Activated T-helper 2 cell treated with anti-CD3 and anti-CD28 coated beads, Interferon-gamma antibody, Interleukin-2, Interleukin-4, amounts not matched to agents 10 μg/mL and 5 μg/mL and 100 μg/mL, durations not matched to agents 14 hours and 24 hours and 36 hours (primary cell): ENCODE data around the gene PITHD1. TPM values are rescaled to one million over a fixed set of nuclear protein-coding genes. Genes with fewer than 3 reads are reported as not detected.
A peak's percentile ranks its signal among the peaks of the same experiment; 100 is the strongest.
"Not testable (repeated sequence)": the region's sequence is repeated elsewhere in the genome, so short reads cannot be mapped to it uniquely, and the experiment has no call there.

Experiments
- DNase-seq: peaks from one replicate; pipeline ENCODE4 v3.0.0; 2021; ENCODE audit warnings: low spot score
- H3K27ac Mint-ChIP-seq: one replicate; pipeline ENCODE4 v1.8.0; 2021; ENCODE audit warnings: mixed read lengths
- H3K27me3 Mint-ChIP-seq: one replicate; pipeline ENCODE4 v1.8.0; 2021; ENCODE audit warnings: low read depth, mixed read lengths
- H3K36me3 Mint-ChIP-seq: one replicate; pipeline ENCODE4 v1.8.0; 2021; ENCODE audit warnings: low read depth, mixed read lengths
- H3K4me1 Mint-ChIP-seq: one replicate; pipeline ENCODE4 v1.8.0; 2021; ENCODE audit warnings: low read depth, mixed read lengths
- H3K4me3 Mint-ChIP-seq: one replicate; pipeline ENCODE4 v1.8.0; 2021; ENCODE audit warnings: low read depth, mild to moderate bottlenecking, moderate library complexity, mixed read lengths
- H3K9me3 Mint-ChIP-seq: one replicate; pipeline ENCODE4 v1.8.0; 2021; ENCODE audit warnings: mixed read lengths
- intact Hi-C: fragments of 100-400 bp; cut with micrococcal nuclease; formaldehyde crosslinking; loops from one replicate; pipeline ENCODE4 v1.15.1; 2023
- total RNA-seq: library from RNA; stranded (reverse); gene quantifications from 2 replicates; pipeline ENCODE4 v1.2.3, GENCODE V29; 2022

PITHD1 gene, protein sequence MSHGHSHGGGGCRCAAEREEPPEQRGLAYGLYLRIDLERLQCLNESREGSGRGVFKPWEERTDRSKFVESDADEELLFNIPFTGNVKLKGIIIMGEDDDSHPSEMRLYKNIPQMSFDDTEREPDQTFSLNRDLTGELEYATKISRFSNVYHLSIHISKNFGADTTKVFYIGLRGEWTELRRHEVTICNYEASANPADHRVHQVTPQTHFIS
- total RNA-seq: 71.4 and 72.7 TPM in 2 replicates

- Mint-ChIP-seq H3K4me3 (peak within 1 kb of the TSS; percentile 92), H3K9me3 (no peaks in the 10 kb centered on the region), H3K27me3 (no peaks in the 10 kb centered on the region), H3K36me3 (peaks cover 22% of the 10 kb centered on the region), H3K27ac (peak within 1 kb of the TSS; percentile 94), H3K4me1 (peaks cover 31% of the 10 kb centered on the region)
- intact Hi-C loops: loop anchor here (1.0 kb wide), 1 partner anchor 22 kb away; the partner anchor contains the start of gene GALE
- peak; percentile 83 for DNase-seq
Measured at GRCh38 chr1:23777979-23778814, at the start of gene PITHD1. PITHD1 (plus strand) TSS chr1:23778418; CDS start chr1:23778516, 98 bp downstream.

DNA sequence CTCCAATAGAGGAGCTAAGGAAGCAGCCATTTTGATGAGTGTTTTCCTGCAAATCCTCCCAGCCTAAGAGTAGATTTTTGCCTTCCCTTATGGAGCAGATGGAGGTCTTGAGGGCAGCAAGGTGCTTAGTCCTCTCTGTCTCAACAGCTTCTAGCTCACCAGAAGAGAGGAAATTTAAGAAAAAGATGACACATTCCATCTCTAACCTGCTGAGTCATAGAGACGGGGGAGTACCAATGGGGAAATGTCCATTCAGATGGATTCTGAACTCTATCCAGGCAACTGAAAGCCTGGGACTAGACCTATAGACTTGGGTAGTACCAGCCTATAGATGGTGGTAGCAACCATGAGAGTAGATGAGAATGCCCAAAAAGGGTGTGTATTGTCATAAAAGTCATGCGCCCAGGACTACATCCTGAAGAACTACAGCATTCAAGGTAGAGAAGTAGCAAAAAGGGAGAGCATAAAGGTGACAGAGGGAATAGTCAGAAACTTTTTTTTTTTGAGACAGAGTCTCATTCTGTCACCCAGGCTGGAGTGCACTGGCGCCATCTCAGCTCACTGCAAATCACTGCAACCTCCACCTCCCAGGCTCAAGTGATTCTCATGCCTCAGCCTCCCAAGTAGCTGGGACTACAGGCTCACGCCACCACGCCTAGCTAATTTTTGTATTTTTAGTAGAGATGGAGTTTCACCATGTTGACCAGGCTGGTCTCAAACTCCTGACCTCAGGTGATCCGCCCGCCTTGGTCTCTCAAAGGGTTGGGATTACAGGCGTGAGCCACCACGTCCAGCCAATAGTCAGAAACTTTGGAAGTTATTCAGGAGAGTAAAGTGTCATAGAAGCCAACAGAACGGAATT lies 45.6 kb upstream of the PITHD1 start:
- no peaks in the 10 kb centered on the region for H3K36me3 Mint-ChIP-seq
- H3K4me1 Mint-ChIP-seq: peaks cover 22% of the 10 kb centered on the region
- H3K27ac Mint-ChIP-seq: no peak overlapping the region
- H3K9me3 Mint-ChIP-seq: no peaks in the 10 kb centered on the region
- intact Hi-C loops: no loop called here
- H3K4me3 Mint-ChIP-seq: no peak overlapping the region
- H3K27me3 Mint-ChIP-seq: no peaks in the 10 kb centered on the region
- DNase-seq: no peak

- peaks cover 22% of the 10 kb centered on the region for H3K4me1 Mint-ChIP-seq
- H3K36me3 Mint-ChIP-seq, H3K27me3 Mint-ChIP-seq, DNase-seq, H3K27ac Mint-ChIP-seq, H3K9me3 Mint-ChIP-seq, H3K4me3 Mint-ChIP-seq, intact Hi-C loops: not testable (repeated sequence)
Measured at GRCh38 chr1:23733281-23733680, 44.9 kb upstream of the PITHD1 start.

GRCh38 chr1:23736437-23737134 lies 41.6 kb upstream of the PITHD1 start:
- H3K36me3 Mint-ChIP-seq: no peaks in the 10 kb centered on the region
- intact Hi-C loops: no loop called here
- no peaks in the 10 kb centered on the region for H3K9me3 Mint-ChIP-seq
- H3K27me3 Mint-ChIP-seq: no peaks in the 10 kb centered on the region
- no peak overlapping the region for H3K27ac Mint-ChIP-seq
- H3K4me3 Mint-ChIP-seq: no peak overlapping the region
- DNase-seq: no peak
- H3K4me1 Mint-ChIP-seq: peaks cover 18% of the 10 kb centered on the region

GRCh38 chr1:23741609-23742008 lies 36.6 kb upstream of the PITHD1 start:
- Mint-ChIP-seq H3K9me3 (no peaks in the 10 kb centered on the region), H3K4me1 (peaks cover 35% of the 10 kb centered on the region), H3K36me3 (peaks cover 16% of the 10 kb centered on the region), H3K27me3 (no peaks in the 10 kb centered on the region), H3K27ac (no peak overlapping the region), H3K4me3 (peak overlapping the region; percentile 89)
- intact Hi-C loops: loop anchor here (2.0 kb wide), 1 partner anchor 51 kb away; the partner anchor contains the start of gene RPL11
- no peak for DNase-seq

- intact Hi-C loops: loop anchor here (2.0 kb wide), 1 partner anchor 52 kb away; the partner anchor contains the start of gene RPL11
- Mint-ChIP-seq H3K4me1 (peaks cover 39% of the 10 kb centered on the region), H3K27me3 (no peaks in the 10 kb centered on the region), H3K9me3 (no peaks in the 10 kb centered on the region), H3K36me3 (peaks cover 26% of the 10 kb centered on the region), H3K27ac (peak overlapping the region; percentile 90), H3K4me3 (peak overlapping the region; percentile 89)
- no peak for DNase-seq
Measured at GRCh38 chr1:23742670-23743286, 35.4 kb upstream of the PITHD1 start.

DNA sequence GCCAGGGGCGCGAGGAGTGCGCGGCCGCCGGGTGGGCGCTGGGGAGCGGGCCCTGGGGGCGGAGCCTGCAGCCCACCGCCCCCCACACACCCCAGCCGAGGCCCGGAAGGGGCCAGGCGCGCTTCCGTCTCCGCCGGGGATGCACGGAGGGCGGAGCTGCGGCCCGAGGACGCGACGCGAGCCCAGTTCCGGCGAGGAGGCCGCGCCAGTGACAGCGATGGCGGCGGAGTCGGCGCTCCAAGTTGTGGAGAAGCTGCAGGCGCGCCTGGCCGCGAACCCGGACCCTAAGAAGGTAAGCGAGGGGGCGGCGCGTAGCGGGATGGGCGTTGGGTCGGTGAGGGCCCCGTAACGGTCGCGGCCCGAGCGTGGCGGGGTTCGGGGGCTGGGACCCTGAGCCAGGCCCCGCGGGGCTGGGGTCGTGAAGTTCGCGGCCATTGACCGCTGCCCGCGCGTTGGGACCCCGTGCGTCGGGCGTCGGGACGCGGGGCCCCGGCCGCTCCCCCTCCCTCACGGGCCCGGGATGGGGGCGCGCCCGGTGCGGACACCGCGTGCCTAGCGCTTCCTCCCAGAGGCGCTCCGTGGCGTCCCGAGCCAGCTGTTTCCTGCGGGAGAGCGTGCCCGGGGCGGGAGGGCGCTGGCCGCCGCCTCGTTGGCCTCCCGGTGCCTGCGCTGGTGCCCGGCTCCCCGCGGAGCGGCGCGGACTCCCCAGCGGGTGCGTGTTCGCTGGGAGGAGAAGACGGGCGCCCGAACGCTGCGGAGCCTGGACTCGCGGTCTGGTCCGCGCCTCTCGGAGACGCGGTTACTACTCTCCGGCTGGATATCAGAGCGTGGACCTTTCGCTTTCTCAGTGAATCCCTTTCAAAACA lies 34.7 kb upstream of the PITHD1 start, which contains the start of gene ELOA:
TSS of gene ELOA (plus strand) at position 185 of the 866 bp plus-strand sequence. CDS start at position 218, 33 bp downstream.
- peak; percentile 78 for DNase-seq
- Mint-ChIP-seq H3K36me3 (peaks cover 32% of the 10 kb centered on the region), H3K4me3 (peak within 1 kb of the TSS; percentile 89), H3K4me1 (peaks cover 43% of the 10 kb centered on the region), H3K27ac (peak within 1 kb of the TSS; percentile 90), H3K9me3 (no peaks in the 10 kb centered on the region), H3K27me3 (no peaks in the 10 kb centered on the region)
- intact Hi-C loops: loop anchor here (2.0 kb wide), 1 partner anchor 53 kb away; the partner anchor contains the start of gene RPL11

GRCh38 chr1:23745515-23745914 lies 32.7 kb upstream of the PITHD1 start:
- no peaks in the 10 kb centered on the region for H3K9me3 Mint-ChIP-seq
- H3K27me3 Mint-ChIP-seq: no peaks in the 10 kb centered on the region

DNA sequence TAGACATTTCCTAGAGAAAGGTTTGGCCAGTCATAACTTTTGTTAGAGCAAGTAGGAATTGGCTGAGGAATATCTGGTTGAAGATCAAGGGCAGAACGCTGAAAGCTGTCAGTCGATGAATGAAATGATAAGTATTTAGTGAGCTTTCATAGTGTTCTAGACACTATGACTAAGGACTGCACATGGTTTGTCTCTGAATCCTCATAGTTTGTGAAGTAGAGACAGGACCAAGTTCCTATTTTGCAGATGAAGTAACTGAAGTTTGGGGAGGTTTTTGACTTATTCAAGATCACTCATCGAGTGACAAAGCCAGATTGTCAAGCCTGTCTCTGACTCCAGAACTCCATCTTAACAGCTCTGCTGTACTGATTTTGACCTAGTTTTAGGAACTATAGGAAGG lies 30.2 kb upstream of the PITHD1 start:
- Mint-ChIP-seq H3K4me3 (no peak overlapping the region), H3K4me1 (peaks cover 31% of the 10 kb centered on the region), H3K27me3 (no peaks in the 10 kb centered on the region), H3K27ac (no peak overlapping the region), H3K36me3 (peaks cover 63% of the 10 kb centered on the region), H3K9me3 (no peaks in the 10 kb centered on the region)
- DNase-seq: no peak
- intact Hi-C loops: loop anchor here (5.0 kb wide), 1 partner anchor 44 kb away; the partner anchor contains the start of gene LYPLA2

More at GRCh38 chr1:23745515-23745914, 32.7 kb upstream of the PITHD1 start:
- Mint-ChIP-seq H3K4me1 (peaks cover 44% of the 10 kb centered on the region), H3K27ac (peak overlapping the region; percentile 11), H3K4me3 (peak overlapping the region; percentile 85), H3K36me3 (peaks cover 41% of the 10 kb centered on the region)
- no peak for DNase-seq
- intact Hi-C loops: loop anchor here (5.0 kb wide), 1 partner anchor 47 kb away; the partner anchor contains the start of gene LYPLA2

DNA sequence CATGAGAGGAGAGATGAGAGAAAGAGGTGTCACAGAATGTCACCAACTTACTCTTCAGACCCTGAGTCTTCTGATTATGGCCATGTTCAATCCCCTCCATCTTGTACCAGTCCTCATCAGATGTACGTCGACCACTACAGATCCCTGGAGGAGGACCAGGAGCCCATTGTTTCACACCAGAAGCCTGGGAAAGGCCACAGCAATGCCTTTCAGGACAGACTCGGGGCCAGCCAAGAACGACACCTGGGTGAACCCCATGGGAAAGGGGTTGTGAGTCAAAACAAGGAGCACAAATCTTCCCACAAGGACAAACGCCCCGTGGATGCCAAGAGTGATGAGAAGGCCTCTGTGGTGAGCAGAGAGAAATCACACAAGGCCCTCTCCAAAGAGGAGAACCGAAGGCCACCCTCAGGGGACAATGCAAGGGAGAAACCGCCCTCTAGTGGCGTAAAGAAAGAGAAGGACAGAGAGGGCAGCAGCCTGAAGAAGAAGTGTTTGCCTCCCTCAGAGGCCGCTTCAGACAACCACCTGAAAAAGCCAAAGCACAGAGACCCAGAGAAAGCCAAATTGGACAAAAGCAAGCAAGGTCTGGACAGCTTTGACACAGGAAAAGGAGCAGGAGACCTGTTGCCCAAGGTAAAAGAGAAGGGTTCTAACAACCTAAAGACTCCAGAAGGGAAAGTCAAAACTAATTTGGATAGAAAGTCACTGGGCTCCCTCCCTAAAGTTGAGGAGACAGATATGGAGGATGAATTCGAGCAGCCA lies 27.0 kb upstream of the PITHD1 start:
- Mint-ChIP-seq H3K36me3 (peaks cover 79% of the 10 kb centered on the region), H3K4me1 (peaks cover 17% of the 10 kb centered on the region)
- intact Hi-C loops: no loop called here

More for the DNA sequence above, 27.0 kb upstream of the PITHD1 start:
- H3K9me3 Mint-ChIP-seq: no peaks in the 10 kb centered on the region
- no peaks in the 10 kb centered on the region for H3K27me3 Mint-ChIP-seq
- no peak overlapping the region for H3K27ac Mint-ChIP-seq
- peak; percentile 11 for DNase-seq
- H3K4me3 Mint-ChIP-seq: no peak overlapping the region
